Activated CD8-positive, alpha-beta T cell treated with anti-CD3 and anti-CD28 coated beads, Interleukin-2, amount 10 ng/mL, durations not matched to agents 7 days and 5 days (primary cell): ENCODE results near the gene ARFGAP1. TPM values are rescaled to one million over a fixed set of nuclear protein-coding genes. Genes with fewer than 3 reads are reported as not detected.
A peak's percentile ranks its signal among the peaks of the same experiment; 100 is the strongest.

ENCODE experiments used
- ATAC-seq: fragments of 150-1000 bp; cut with Tn5 transposase; one replicate; pipeline ENCODE4 v1.10.0; 2021; ENCODE audit warnings: moderate library complexity
- CTCF ChIA-PET: fragments of 350-600 bp; sonication (Branson Sonifier 250); formaldehyde crosslinking; loops from one replicate; lab custom pipeline; 2021; ENCODE audit warnings: antibody characterized with exemption; lab: Charles Lee
- POLR2A ChIA-PET: fragments of 350-600 bp; sonication (Branson Sonifier 250); formaldehyde crosslinking; loops from one replicate; lab custom pipeline; 2021; ENCODE audit warnings: antibody characterized with exemption; lab: Charles Lee
- DNase-seq: peaks from one replicate; pipeline ENCODE4 v3.0.0-alpha.2; 2020
- H3K27ac Mint-ChIP-seq: one replicate; pipeline ENCODE4 v1.8.0; 2021; ENCODE audit warnings: mild to moderate bottlenecking, mixed read lengths
- H3K27me3 Mint-ChIP-seq: one replicate; pipeline ENCODE4 v1.8.0; 2021; ENCODE audit warnings: low read depth, mixed read lengths
- H3K36me3 Mint-ChIP-seq: one replicate; pipeline ENCODE4 v1.8.0; 2021; ENCODE audit warnings: low read depth, mixed read lengths
- H3K4me1 Mint-ChIP-seq: one replicate; pipeline ENCODE4 v1.8.0; 2021; ENCODE audit warnings: low read depth, mixed read lengths
- H3K4me3 Mint-ChIP-seq: one replicate; pipeline ENCODE4 v1.8.0; 2021; ENCODE audit warnings: mild to moderate bottlenecking, mixed read lengths
- H3K9me3 Mint-ChIP-seq: one replicate; pipeline ENCODE4 v1.8.0; 2022; ENCODE audit warnings: mixed read lengths; ENCODE audit not compliant: insufficient read depth
- total RNA-seq, 2 experiments: library from RNA; stranded (reverse); gene quantifications; one replicate each; pipeline ENCODE4 v1.2.3, GENCODE V29; 2021

The ARFGAP1 gene
- total RNA-seq, 2 experiments from 2014 or later, result 68.7 to 75.6 TPM

GRCh38 chr20:63274381-63275228, 2.0 kb downstream of the ARFGAP1 start:
- Mint-ChIP-seq H3K27ac (no peak overlapping the region), H3K4me3 (peak overlapping the region; percentile 36), H3K4me1 (peaks cover 25% of the 10 kb centered on the region), H3K27me3 (no peaks in the 10 kb centered on the region), H3K36me3 (peaks cover 9% of the 10 kb centered on the region), H3K9me3 (no peaks in the 10 kb centered on the region)
- no peak for ATAC-seq
- CTCF ChIA-PET, result no interaction called here
- no peak for DNase-seq
- POLR2A ChIA-PET, result no interaction called here

GRCh38 chr20:63275825-63276224, 3.2 kb downstream of the ARFGAP1 start:
- POLR2A ChIA-PET, result no interaction called here
- no peak for DNase-seq
- Mint-ChIP-seq H3K4me3 (no peak overlapping the region), H3K9me3 (no peaks in the 10 kb centered on the region), H3K27ac (no peak overlapping the region), H3K4me1 (peaks cover 25% of the 10 kb centered on the region), H3K36me3 (peaks cover 12% of the 10 kb centered on the region), H3K27me3 (no peaks in the 10 kb centered on the region)
- no peak for ATAC-seq
- CTCF ChIA-PET, result no interaction called here

- H3K27ac Mint-ChIP-seq, result no peak overlapping the region
- CTCF ChIA-PET, result no interaction called here
- H3K4me1 Mint-ChIP-seq, result peaks cover 21% of the 10 kb centered on the region
- H3K9me3 Mint-ChIP-seq, result no peaks in the 10 kb centered on the region
- POLR2A ChIA-PET, result interaction anchor here (0.7 kb wide), 1 partner anchor 10 kb away, joined by 3 read pairs; no protein-coding TSS in a partner anchor
- DNase-seq (no peak), ATAC-seq (no peak)
- no peak overlapping the region for H3K4me3 Mint-ChIP-seq
- peaks cover 13% of the 10 kb centered on the region for H3K36me3 Mint-ChIP-seq
- no peaks in the 10 kb centered on the region for H3K27me3 Mint-ChIP-seq
Measured at GRCh38 chr20:63276956-63277355, 4.3 kb downstream of the ARFGAP1 start.

DNA sequence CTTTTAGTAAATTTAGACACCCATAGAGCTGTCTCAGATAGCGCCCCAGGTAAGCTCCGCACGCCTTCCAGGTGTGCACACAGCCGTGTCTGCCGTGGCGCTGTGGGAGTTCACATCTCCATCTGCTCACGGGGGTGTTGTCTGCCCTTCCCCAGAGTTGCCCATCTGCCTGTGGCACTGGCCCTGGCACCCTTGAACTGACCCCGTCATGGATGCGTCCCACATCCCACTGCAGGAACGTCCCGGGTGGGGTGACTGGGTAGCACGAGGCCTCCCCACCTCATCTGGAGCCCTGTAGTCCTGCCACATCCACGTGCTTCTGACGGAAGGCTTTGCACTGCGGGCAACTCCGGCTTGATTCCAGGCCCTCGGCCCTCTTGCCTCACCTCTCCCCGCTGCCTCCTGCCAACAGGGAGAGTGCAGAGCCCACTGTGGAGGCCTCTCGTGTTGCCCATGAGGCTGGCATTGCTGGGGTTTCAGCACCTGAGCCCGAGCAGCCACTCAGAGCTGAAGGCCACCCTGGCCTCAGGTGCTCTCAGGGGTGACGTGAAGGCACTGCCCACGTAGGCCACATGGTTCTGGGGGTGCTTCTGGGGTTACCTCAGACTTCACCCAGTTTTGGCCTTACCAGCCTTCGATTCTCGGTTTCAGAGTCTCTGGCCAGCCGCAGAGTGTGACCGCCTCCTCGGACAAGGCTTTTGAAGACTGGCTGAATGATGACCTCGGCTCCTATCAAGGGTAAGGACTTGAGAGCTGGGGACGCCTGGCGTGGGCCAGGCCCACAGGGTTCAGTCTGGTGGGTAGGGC, 5.1 kb downstream of the ARFGAP1 start:
- ATAC-seq (no peak), DNase-seq (no peak)
- Mint-ChIP-seq H3K27me3 (no peaks in the 10 kb centered on the region), H3K9me3 (no peaks in the 10 kb centered on the region), H3K4me1 (peaks cover 21% of the 10 kb centered on the region), H3K36me3 (peaks cover 13% of the 10 kb centered on the region), H3K4me3 (no peak overlapping the region), H3K27ac (no peak overlapping the region)
- POLR2A ChIA-PET, result interaction anchor here (0.7 kb wide), 1 partner anchor 9 kb away, joined by 3 read pairs; no protein-coding TSS in a partner anchor
- CTCF ChIA-PET, result no interaction called here

DNA sequence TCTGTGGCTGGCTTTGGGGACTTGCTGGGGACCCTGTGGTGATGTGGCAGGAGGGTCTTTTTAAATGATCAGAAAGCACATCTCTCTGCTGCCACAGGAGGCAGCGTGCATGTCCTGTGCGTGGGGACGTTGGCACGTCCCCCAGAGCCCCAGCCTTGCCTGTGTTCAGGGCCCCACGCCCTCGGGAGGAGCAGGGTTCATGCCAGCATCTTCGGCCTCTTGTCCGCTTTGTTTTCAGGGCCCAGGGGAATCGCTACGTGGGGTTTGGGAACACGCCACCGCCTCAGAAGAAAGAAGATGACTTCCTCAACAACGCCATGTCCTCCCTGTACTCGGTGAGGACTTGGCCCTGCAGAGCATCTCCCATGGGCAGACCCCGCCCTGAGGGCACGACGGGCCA, 6.0 kb downstream of the ARFGAP1 start:
- no peak overlapping the region for H3K27ac Mint-ChIP-seq
- H3K9me3 Mint-ChIP-seq, result no peaks in the 10 kb centered on the region
- no peaks in the 10 kb centered on the region for H3K27me3 Mint-ChIP-seq
- no peak for ATAC-seq
- peaks cover 18% of the 10 kb centered on the region for H3K4me1 Mint-ChIP-seq
- ChIA-PET CTCF (no interaction called here), POLR2A (no interaction called here)
- no peak for DNase-seq
- peaks cover 13% of the 10 kb centered on the region for H3K36me3 Mint-ChIP-seq
- H3K4me3 Mint-ChIP-seq, result no peak overlapping the region

- Mint-ChIP-seq H3K27ac (no peak overlapping the region), H3K4me1 (peaks cover 10% of the 10 kb centered on the region), H3K27me3 (no peaks in the 10 kb centered on the region), H3K36me3 (peaks cover 13% of the 10 kb centered on the region), H3K9me3 (no peaks in the 10 kb centered on the region), H3K4me3 (no peak overlapping the region)
- ATAC-seq, result no peak
- DNase-seq, result no peak
- POLR2A ChIA-PET, result no interaction called here
- CTCF ChIA-PET, result interaction anchor here (0.6 to 3.0 kb wide), 3 partner anchors 11 to 875 kb away, joined by 3 to 14 read pairs (median 3); no protein-coding TSS in a partner anchor
Measured at GRCh38 chr20:63279931-63280330, 7.3 kb downstream of the ARFGAP1 start.

- Mint-ChIP-seq H3K27ac (peak overlapping the region; percentile 46), H3K4me1 (peaks cover 6% of the 10 kb centered on the region)
- ATAC-seq, result no peak
Measured at GRCh38 chr20:63280371-63280770, 7.8 kb downstream of the ARFGAP1 start.

DNA sequence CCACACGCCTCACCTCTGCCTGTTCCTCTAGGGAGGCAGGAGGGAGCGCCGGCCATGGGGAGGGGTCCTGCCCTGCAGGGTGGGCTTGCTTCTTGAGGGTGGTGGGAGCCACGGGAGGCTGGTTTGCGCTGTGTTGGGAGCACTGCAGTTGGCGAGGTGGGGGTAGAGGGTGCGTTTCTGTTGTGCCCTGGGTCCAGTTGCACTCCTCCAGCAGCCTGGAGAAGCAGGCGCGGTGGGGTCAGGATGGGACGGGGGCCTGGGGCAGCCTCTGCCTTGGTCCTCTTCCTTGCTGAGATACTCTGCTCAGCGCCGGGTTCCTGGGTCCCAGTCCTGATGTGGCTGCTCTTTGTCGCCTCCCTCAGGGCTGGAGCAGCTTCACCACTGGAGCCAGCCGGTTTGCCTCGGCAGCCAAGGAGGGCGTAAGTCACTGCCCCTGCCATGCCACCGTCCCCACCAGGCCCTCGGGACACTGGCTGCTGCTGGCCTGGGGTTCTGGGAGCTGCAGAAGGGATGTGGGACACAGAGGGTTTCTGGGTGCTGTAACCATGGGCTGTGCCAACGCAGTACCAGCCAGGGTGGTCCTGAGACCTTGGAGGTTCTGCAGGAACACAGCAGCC, 8.4 kb downstream of the ARFGAP1 start:
- no peaks in the 10 kb centered on the region for H3K27me3 Mint-ChIP-seq
- DNase-seq (no peak), ATAC-seq (no peak)
- no peaks in the 10 kb centered on the region for H3K9me3 Mint-ChIP-seq
- peaks cover 13% of the 10 kb centered on the region for H3K36me3 Mint-ChIP-seq
- H3K4me3 Mint-ChIP-seq, result no peak overlapping the region
- ChIA-PET CTCF (interaction anchor here (3.0 kb wide), 1 partner anchor 58 kb away, joined by 14 read pairs; no protein-coding TSS in a partner anchor), POLR2A (interaction anchor here (1.1 kb wide), 1 partner anchor 16 kb away, joined by 4 read pairs; no protein-coding TSS in a partner anchor)
- H3K4me1 Mint-ChIP-seq, result peaks cover 4% of the 10 kb centered on the region
- no peak overlapping the region for H3K27ac Mint-ChIP-seq

More at GRCh38 chr20:63280371-63280770, 7.8 kb downstream of the ARFGAP1 start:
- peaks cover 13% of the 10 kb centered on the region for H3K36me3 Mint-ChIP-seq
- no peak overlapping the region for H3K4me3 Mint-ChIP-seq
- DNase-seq, result no peak
- CTCF ChIA-PET, result interaction anchor here (0.6 to 3.0 kb wide), 3 partner anchors 10 to 874 kb away, joined by 3 to 14 read pairs (median 3); no protein-coding TSS in a partner anchor
- no peaks in the 10 kb centered on the region for H3K9me3 Mint-ChIP-seq
- H3K27me3 Mint-ChIP-seq, result no peaks in the 10 kb centered on the region
- POLR2A ChIA-PET, result interaction anchor here (1.1 kb wide), 1 partner anchor 16 kb away, joined by 4 read pairs; no protein-coding TSS in a partner anchor

DNA sequence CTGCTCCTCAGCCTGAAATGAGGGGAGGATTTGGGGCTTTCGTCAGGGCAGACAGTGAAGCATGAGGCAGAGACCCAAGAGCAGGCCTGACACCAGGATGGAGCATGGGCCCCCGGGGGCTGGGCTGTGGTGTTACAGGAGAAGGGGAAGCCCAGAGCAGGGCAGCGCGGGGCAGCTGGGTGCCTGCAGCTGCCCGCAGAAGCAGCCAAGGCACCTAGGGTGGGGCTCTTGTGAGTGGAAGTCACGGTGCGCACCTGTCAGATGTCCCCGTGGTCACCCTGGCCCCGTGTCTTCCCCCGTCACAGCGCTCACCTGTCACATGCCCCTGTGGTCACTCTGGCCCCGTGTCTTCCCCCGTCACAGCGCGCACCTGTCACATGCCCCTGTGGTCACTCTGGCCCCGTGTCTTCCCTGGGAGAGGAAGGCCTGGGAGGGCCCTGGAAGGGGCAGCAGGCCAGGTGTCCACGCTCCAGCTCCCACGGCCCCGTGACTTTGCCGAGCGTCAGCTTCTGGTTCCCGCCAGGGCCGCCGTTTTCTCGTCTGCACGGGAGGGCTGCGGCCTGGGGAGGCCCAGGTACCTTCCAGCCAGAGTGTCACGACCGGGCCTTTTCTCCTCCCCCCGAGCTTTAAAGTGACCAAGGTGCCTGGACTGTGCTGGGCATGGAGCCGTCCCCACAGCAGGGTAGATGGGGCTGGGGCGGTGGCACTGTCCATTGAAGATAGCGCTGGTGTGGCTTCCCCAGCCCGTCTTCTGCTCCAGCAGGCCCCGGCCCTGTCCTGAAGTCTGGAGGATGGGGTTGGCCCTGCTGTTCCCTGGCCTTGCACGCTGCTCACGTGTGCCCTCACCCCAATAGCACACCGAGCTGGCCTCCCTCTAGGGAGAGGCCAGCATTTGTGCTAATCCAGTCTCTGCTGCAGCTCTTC, 9.4 kb downstream of the ARFGAP1 start:
- H3K4me1 Mint-ChIP-seq, result peaks cover 4% of the 10 kb centered on the region
- ATAC-seq (no peak), DNase-seq (no peak)
- no peaks in the 10 kb centered on the region for H3K27me3 Mint-ChIP-seq
- ChIA-PET CTCF (interaction anchor here (3.0 kb wide), 1 partner anchor 59 kb away, joined by 14 read pairs; no protein-coding TSS in a partner anchor), POLR2A (interaction anchor here (0.7 to 2.8 kb wide), 2 partner anchors 9 to 13 kb away, joined by 3 to 7 read pairs; partner anchors contain the start of gene ARFGAP1)
- H3K36me3 Mint-ChIP-seq, result peaks cover 11% of the 10 kb centered on the region
- peak overlapping the region; percentile 9 for H3K27ac Mint-ChIP-seq
- H3K9me3 Mint-ChIP-seq, result no peaks in the 10 kb centered on the region
- no peak overlapping the region for H3K4me3 Mint-ChIP-seq

DNA sequence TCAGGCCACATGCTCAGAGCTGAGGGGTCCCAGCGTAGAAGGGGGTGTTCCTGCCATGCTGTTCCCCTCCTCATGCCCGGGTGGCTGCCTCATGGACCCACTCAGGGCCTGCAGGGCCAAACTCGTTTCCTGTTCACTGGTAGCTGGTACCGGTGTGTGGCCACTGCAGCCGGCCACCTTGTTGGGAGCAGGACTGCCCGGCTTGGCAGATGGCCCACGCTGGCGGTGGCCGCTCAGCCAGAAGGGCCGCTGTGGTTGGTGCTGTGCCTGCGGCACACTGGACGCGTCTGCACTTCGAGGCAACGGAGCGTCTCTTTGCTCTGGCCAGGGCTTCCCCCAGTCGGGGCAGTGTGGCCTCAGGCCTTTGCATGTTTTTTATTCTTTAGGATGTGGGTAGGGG, 10.3 kb downstream of the ARFGAP1 start:
- ATAC-seq (no peak), DNase-seq (no peak)
- ChIA-PET CTCF (no interaction called here), POLR2A (interaction anchor here (0.7 to 2.8 kb wide), 2 partner anchors 10 to 12 kb away, joined by 3 to 7 read pairs; partner anchors contain the start of gene ARFGAP1)
- Mint-ChIP-seq H3K36me3 (peaks cover 11% of the 10 kb centered on the region), H3K4me3 (no peak overlapping the region), H3K27ac (no peak overlapping the region), H3K27me3 (no peaks in the 10 kb centered on the region), H3K4me1 (peaks cover 4% of the 10 kb centered on the region), H3K9me3 (no peaks in the 10 kb centered on the region)
